Heart left ventricle (tissue), 16 donors: ENCODE results near the gene DMAC2. TPM values are rescaled to one million over a fixed set of nuclear protein-coding genes. Genes with fewer than 3 reads are reported as not detected.
"Not testable (repeated sequence)": the region's sequence is repeated elsewhere in the genome, so short reads cannot be mapped to it uniquely, and the experiment has no call there.

Experiments used
- ATAC-seq, 4 donors: fragments of 200-7000 bp; cut with Tn5 transposase; one replicate each; pipeline ENCODE4 v1.9.1; 2020 to 2022; ENCODE audit warnings: moderate library complexity in 4 of 4, mild to moderate bottlenecking in 3 of 4, moderate number of reproducible peaks in 1 of 4
- DNase-seq, 5 donors: peaks; one replicate each; pipeline ENCODE4 v3.0.0-alpha.2; 2020
- H3K27ac ChIP-seq, 12 donors: fragments of 200-600 bp; sonication (generic) in 4 of 12; one replicate each; pipeline versions ENCODE4 v1.5.0 to v1.8.0; 2016 to 2022; ENCODE audit warnings: mild to moderate bottlenecking in 2 of 12
- H3K27me3 ChIP-seq, 9 donors: fragments of 200-600 bp; sonication (generic) in 2 of 9; one replicate each; pipeline versions ENCODE4 v1.5.1 to v1.8.0; 2016 to 2022; ENCODE audit warnings: mild to moderate bottlenecking in 3 of 9
- H3K36me3 ChIP-seq, 9 donors: fragments of 200-600 bp; sonication (generic) in 2 of 9; one replicate each; pipeline versions ENCODE4 v1.5.0 to v1.8.0; 2018 to 2022; ENCODE audit warnings: mild to moderate bottlenecking in 2 of 9
- H3K4me1 ChIP-seq, 12 donors: fragments of 200-600 bp; sonication (generic) in 4 of 12; one replicate each; pipeline versions ENCODE4 v1.5.0 to v1.8.0; 2016 to 2022; ENCODE audit warnings: mild to moderate bottlenecking in 3 of 12
- H3K4me3 ChIP-seq, 12 donors: fragments of 200-600 bp; sonication (generic) in 4 of 12; one replicate each; pipeline versions ENCODE4 v1.5.0 to v1.8.0; 2017 to 2022; ENCODE audit warnings: mild to moderate bottlenecking in 9 of 12, moderate library complexity in 4 of 12
- H3K9me3 ChIP-seq, 12 donors: fragments of 200-600 bp; sonication (generic) in 4 of 12; one replicate each; pipeline versions ENCODE4 v1.5.0 to v1.8.0; 2016 to 2022; ENCODE audit warnings: mild to moderate bottlenecking in 1 of 12
- POLR2A ChIP-seq, 2 donors: fragments of 450-650 bp; IDR thresholded peaks; one replicate each; pipeline ENCODE4 v1.6.1; 2017; ENCODE audit warnings: antibody characterized with exemption in 2 of 2, mild to moderate bottlenecking in 2 of 2, moderate library complexity in 2 of 2
- WGBS, 4 donors: extraction: QIAGEN DNeasy Blood & Tissue Kit in 2 of 4; methylation state at CpG; one replicate each; pipeline versions ENCODE4 v1.1.5 to v1.1.7; 2013 to 2018; 5-methylcytosine and 5-hydroxymethylcytosine counted together
- intact Hi-C, 10 donors: fragments of 100-400 bp; cut with DNase I; formaldehyde crosslinking; loops; one replicate each; pipeline versions ENCODE4 v1.11.1 to v1.14.2; 2022
- polyA plus RNA-seq, 2 donors: library from polyadenylated mRNA; stranded (reverse); fragments of 200-250 nt; gene quantifications; one replicate each; pipeline ENCODE4 v1.2.3, GENCODE V29; 2013
- total RNA-seq, 9 donors: library from RNA; depleted of rRNA in 2 of 9; stranded (reverse); fragments of >200 nt in 2 of 9; fragmentation: NEBNext Ultra II Directional in 3 of 9; extraction: Animal tissue kit (Norgen Biotek cat#: 25700) in 3 of 9; gene quantifications; one replicate each; pipeline versions ENCODE4 v1.1.0 to v1.2.4, GENCODE V29; 2016 to 2023
- TF ChIP-seq, protein P1 (sequence below), 12 donors: fragments of 200-600 bp; sonication (generic) in 4 of 12; IDR thresholded peaks; one replicate each; pipeline versions ENCODE4 v1.5.0 to v1.8.0; 2018 to 2022; ENCODE audit warnings: antibody characterized with exemption in 12 of 12, mild to moderate bottlenecking in 5 of 12
- donor health status: ischemic (EF 13 %, LVEDD 7.1; RV severe dilation, severe dysfunction).
- donor health status: healthy with polysubstance abuse.
- donor health status: DM: no; HTN: yes; CAD: no.
- donor health status: DM: no; HTN: no; CAD: no.
- donor health status: ischemic (EF 25% LVEDD 6.9; RV normal size, moderate dysfunction).
- donor health status: ischemic (EF 25% LVEDD 5.7; RV mildly dilated, moderate dysfunction).
- donor health status: healthy.
- donor health status: DM: yes; HTN: yes; CAD: no.
- donor health status: ischemic (EF 35%, LVEDD 5.7; RV mildly dilated, moderate dysfunction).
- donor health status: nonischemic (EF 11% LVEDD 7.7; RV severe dilation, severe dysfunction).
- donor health status: DM: yes; HTN: yes; CAD: no.
- donor health status: PGD.
- donor health status: ischemic (EF 29% LVEDD 5.4; RV normal size, mild dysfunction).
- donor health status: nonischemic (EF 23%, LVEDD 6.1; RV moderate dilation, normal function).

Gene DMAC2
- total and polyA plus RNA-seq, 11 donors = 67.9 to 138 (median 114) TPM

DNA sequence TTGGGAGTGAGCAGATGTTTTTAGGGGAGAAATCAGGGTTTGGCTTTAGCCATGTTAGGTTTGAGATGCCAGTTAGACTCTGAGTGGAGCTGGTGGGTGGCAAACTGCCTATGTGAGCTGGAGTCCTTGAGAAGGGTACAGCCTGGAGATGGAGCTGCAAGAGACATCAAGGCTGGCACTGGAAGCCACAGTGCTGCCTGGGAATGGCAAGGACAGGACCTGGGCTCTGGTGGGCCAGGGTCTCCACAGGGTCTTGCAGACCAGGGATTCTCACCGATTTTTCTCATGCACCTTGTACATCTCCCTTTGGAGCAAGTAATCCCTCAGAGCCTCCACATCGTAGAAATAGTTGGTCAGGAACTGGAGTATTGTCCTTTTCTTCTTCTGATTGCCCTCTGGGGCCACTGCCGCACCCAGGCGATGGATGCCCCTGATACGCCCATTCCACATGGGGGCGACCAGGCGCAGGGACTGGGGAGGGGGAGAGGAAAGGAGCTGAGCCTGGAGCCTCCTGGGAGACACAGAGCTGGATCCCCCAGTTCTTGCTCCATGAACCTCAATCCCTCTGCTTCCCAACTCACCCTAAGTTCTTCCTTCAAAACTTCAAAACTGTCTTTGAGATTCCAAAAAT is 1.7 kb downstream of the DMAC2 start:
- intact Hi-C loops = loop anchor here in 6 of 10 donors (2.0 to 10.0 kb wide), 6 partner anchors 39 to 233 kb away; partner anchors contain the start of genes BCKDHA (in 4 of the 6), EXOSC5 (in 4 of the 6) and HNRNPUL1 (in 1 of the 6)
- no peak for ATAC-seq
- Histone ChIP-seq H3K4me1 (peaks cover 0 to 25% (median 12%) of the 10 kb centered on the region in 12 donors), H3K9me3 (no peaks in the 10 kb centered on the region), H3K36me3 (peaks cover 0 to 47% (median 31%) of the 10 kb centered on the region in 9 donors), H3K27me3 (no peaks in the 10 kb centered on the region), H3K27ac (no peak overlapping the region), H3K4me3 (no peak overlapping the region)
- TF ChIP-seq, protein P1, sequence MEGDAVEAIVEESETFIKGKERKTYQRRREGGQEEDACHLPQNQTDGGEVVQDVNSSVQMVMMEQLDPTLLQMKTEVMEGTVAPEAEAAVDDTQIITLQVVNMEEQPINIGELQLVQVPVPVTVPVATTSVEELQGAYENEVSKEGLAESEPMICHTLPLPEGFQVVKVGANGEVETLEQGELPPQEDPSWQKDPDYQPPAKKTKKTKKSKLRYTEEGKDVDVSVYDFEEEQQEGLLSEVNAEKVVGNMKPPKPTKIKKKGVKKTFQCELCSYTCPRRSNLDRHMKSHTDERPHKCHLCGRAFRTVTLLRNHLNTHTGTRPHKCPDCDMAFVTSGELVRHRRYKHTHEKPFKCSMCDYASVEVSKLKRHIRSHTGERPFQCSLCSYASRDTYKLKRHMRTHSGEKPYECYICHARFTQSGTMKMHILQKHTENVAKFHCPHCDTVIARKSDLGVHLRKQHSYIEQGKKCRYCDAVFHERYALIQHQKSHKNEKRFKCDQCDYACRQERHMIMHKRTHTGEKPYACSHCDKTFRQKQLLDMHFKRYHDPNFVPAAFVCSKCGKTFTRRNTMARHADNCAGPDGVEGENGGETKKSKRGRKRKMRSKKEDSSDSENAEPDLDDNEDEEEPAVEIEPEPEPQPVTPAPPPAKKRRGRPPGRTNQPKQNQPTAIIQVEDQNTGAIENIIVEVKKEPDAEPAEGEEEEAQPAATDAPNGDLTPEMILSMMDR (IDR thresholded peaks at IDR 0.05) = no peak
- no peak for TF ChIP-seq POLR2A (IDR thresholded peaks at IDR 0.05)
- WGBS, 4 donors = 87 to 91% (median 89%) methylated on average over 6 to 7 of the region's 7 CpGs
- peak in 1 of 5 donors; percentile 13 for DNase-seq

DNA sequence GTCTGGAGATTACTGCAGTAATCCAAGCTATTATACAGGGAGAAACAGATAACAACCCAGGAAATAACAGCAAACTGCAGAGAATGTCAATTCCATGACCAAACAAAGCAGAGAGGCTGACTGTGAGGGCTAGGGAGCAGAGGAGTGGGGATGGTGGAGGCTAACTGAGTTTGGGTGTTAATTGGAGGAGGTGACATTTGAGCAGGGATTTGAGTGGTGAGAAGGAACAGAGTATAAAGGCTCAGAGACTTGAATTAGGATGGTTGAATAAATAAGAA is 3.1 kb downstream of the DMAC2 start:
- Histone ChIP-seq H3K4me3 (no peak overlapping the region), H3K27ac (no peak overlapping the region), H3K36me3 (peaks cover 0 to 59% (median 35%) of the 10 kb centered on the region in 9 donors), H3K27me3 (no peaks in the 10 kb centered on the region), H3K4me1 (peaks cover 0 to 33% (median 15%) of the 10 kb centered on the region in 12 donors), H3K9me3 (no peaks in the 10 kb centered on the region)
- DNase-seq = no peak
- no peak for ATAC-seq
- intact Hi-C loops = loop anchor here in 6 of 10 donors (5.0 to 10.0 kb wide), 5 partner anchors 39 to 232 kb away; partner anchors contain the start of genes BCKDHA (in 4 of the 6), EXOSC5 (in 4 of the 6) and HNRNPUL1 (in 1 of the 6)
- no peak for TF ChIP-seq POLR2A (IDR thresholded peaks at IDR 0.05)
- TF ChIP-seq, protein P1 (IDR thresholded peaks at IDR 0.05) = no peak

DNA sequence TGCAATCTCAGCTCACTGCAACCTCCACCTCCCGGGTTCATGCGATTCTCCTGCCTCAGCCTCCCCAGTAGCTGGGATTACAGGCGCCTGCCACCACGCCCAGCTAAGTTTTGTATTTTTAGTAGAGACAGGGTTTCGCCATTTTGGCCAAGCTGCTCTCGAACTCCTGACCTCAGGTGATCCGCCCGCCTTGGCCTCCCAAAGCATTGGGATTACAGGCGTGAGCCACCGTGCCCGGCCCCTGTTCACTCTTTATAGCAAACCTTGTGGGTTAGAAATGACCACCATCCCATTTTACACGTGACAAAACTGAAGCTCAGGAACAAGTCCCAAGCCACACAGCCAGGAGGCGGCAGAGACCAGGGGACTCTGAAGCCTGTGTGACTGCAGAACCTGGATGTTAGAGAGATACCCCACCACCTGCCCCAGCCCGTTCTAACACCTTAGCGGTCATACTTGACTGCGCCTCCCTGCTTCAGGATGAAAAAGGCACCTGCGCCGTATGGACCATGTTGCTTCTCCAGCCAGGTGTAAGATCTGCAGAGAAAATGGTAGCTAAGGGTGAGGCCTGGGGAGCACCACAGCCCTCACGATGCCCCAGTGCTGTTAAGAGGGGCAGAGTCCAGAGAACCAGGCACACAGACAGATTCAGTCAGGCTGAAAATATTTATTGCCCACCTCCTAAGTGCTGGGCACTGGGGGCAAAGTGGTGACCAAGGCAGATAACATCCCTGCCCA is 3.6 kb downstream of the DMAC2 start:
- TF ChIP-seq, protein P1 (IDR thresholded peaks at IDR 0.05) = no peak
- TF ChIP-seq POLR2A (IDR thresholded peaks at IDR 0.05) = no peak
- 94 to 95% (median 94%) methylated on average over 19 of the region's 19 CpGs for WGBS, 4 donors
- H3K9me3 ChIP-seq = no peaks in the 10 kb centered on the region
- peaks cover 0 to 64% (median 40%) of the 10 kb centered on the region in 9 donors for H3K36me3 ChIP-seq
- H3K4me3 ChIP-seq = no peak overlapping the region
- intact Hi-C loops = loop anchor here in 6 of 10 donors (5.0 to 10.0 kb wide), 5 partner anchors 39 to 231 kb away; partner anchors contain the start of genes BCKDHA (in 4 of the 6), EXOSC5 (in 4 of the 6) and HNRNPUL1 (in 1 of the 6)
- H3K4me1 ChIP-seq = peaks cover 0 to 38% (median 19%) of the 10 kb centered on the region in 12 donors
- ATAC-seq (no peak), DNase-seq (peak in 1 of 5 donors; percentile 17)
- no peak overlapping the region for H3K27ac ChIP-seq
- H3K27me3 ChIP-seq = no peaks in the 10 kb centered on the region

DNA sequence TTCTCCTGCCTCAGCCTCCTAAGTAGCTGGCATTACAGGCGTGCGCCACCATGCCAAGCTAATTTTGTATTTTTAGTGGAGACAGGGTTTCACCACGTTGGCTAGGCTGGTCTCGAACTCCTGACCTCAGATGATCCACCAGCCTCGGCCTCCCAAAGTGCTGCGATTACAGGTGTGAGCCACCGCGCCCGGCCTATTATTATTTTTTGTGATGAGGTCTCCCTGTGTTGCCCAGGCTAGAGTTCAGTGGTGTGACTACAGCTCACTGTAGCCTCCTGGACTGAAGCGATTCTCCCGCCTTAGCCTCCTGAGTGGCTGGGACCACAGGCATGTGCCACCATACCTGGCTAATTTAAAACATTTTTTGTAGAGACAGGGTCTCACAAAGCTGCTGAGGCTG is 4.3 kb downstream of the DMAC2 start:
- intact Hi-C loops = loop anchor here in 6 of 10 donors (5.0 to 10.0 kb wide), 5 partner anchors 38 to 231 kb away; partner anchors contain the start of genes BCKDHA (in 4 of the 6), EXOSC5 (in 4 of the 6) and HNRNPUL1 (in 1 of the 6)
- 94 to 97% (median 97%) methylated on average over 11 of the region's 11 CpGs for whole genome bisulfite sequencing, 4 donors
- H3K36me3 ChIP-seq = peaks cover 0 to 67% (median 42%) of the 10 kb centered on the region in 9 donors
- H3K9me3 ChIP-seq, H3K4me3 ChIP-seq, H3K27me3 ChIP-seq, ATAC-seq, H3K27ac ChIP-seq: not testable (repeated sequence)
- H3K4me1 ChIP-seq = peaks cover 0 to 43% (median 22%) of the 10 kb centered on the region in 12 donors
- DNase-seq = peak in 1 of 5 donors; percentile 13
